Measurements from ENCODE around the gene PNN. TPM values are rescaled to one million over a fixed set of nuclear protein-coding genes. Genes with fewer than 3 reads are reported as not detected.
"Not testable (repeated sequence)": the region's sequence is repeated elsewhere in the genome, so short reads cannot be mapped to it uniquely, and the experiment has no call there.

PNN gene
- total RNA-seq, 8 experiments from 2014 or later, result 46.7 to 107 (median 75.3) TPM

DNA sequence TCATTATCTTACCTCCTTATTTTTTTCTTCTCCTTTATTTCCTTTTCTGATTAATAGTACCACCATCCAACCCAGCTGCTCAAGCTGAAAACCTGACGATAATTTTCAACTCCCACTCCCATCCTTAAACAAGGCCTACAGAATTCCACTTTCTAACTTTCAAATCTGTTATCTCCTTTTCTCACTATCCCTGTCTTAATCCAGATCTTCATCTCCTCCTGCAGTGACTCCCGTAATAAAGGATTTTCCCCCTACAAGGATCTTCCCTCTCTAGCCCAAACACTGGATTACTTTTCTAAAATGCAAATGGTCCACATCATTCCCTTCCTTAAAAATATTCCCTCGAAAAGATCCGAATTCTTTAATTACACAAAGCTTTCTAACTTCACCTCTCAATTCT is 6.5 kb upstream of the PNN start:
- Histone ChIP-seq H3K27ac (no peak overlapping the region), H3K4me3 (peak overlapping the region in 4 of 5 donors; percentile 57 to 95 (median 78)), H3K4me1 (replicated peaks in 1 of 2) (peaks cover 11 to 19% of the 10 kb centered on the region in 2 donors)
- ATAC-seq (replicated peaks in 6 of 8), result no peak
- WGBS, 10 experiments, result 21 to 91% (median 82%) methylated on average over 2 to 4 of the region's 4 CpGs
- in situ Hi-C loops (cut with MboI; ENCODE audit: low pct_unique_long_range_greater_than_20kb in 2 of 9, low sequenced_read_pairs in 9 of 9, unreplicated experiment in 9 of 9), result no loop called here

DNA sequence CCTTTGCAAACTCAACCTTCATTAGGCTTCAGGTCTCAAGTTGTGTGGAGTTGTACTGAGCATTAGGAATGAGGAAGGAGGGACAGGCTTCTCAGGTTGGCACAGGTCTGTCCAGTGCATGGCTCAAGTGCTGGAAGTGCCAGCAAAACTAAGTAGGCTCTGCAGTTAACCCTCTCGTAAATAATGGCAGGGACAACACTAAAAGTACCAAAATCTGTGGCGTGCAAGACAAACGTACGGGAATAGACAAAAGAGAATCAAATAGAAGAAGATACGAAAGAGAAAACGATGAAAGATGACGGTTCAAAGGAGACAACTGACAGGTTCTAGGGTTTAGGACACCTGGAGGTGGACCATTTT is 5.5 kb upstream of the PNN start:
- in situ Hi-C loops (cut with MboI; ENCODE audit: low pct_unique_long_range_greater_than_20kb in 2 of 9, low sequenced_read_pairs in 9 of 9, unreplicated experiment in 9 of 9), result no loop called here
- H3K4me1 ChIP-seq (replicated peaks in 1 of 2), result peaks cover 15 to 19% of the 10 kb centered on the region in 2 donors
- H3K4me3 ChIP-seq, result peak overlapping the region; percentile 57 to 95 (median 75)
- WGBS, 10 experiments, result 0% methylated on average over 3 to 7 of the region's 7 CpGs; no CpG with 5 or more reads in 2 of the 10 experiments
- peak in 1 of 8 experiments; percentile 2 for ATAC-seq (replicated peaks in 6 of 8)
- peak overlapping the region in 1 of 2 donors; percentile 90 for H3K27ac ChIP-seq

DNA sequence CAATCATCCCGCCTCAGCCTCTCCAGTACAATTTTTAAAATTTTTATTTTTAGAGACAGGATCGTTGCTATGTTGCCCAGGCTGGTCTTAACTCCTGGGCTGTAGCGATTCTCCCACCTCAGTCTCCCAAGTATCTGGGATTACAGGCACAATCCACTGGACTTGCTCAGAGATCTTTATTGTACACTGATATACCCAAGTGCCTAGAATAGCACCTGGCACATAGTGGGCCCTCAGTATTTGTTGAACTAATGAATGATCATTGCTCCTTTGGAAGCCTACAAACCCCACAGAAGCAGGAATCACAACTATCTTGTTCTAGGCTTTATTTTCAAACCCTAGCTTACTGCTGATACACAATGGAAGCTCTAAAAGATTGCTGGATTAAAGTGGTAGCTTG is 1.9 kb upstream of the PNN start:
- ATAC-seq (replicated peaks in 6 of 8), result no peak
- Histone ChIP-seq H3K27ac (no peak overlapping the region), H3K4me1 (replicated peaks in 1 of 2) (peaks cover 13 to 20% of the 10 kb centered on the region in 2 donors), H3K4me3 (no peak overlapping the region)
- 50 to 100% (median 90%) methylated on average over 1 to 3 of the region's 3 CpGs; no CpG with 5 or more reads in 2 of the 10 experiments for WGBS, 10 experiments
- in situ Hi-C loops (cut with MboI; ENCODE audit: low pct_unique_long_range_greater_than_20kb in 2 of 9, low sequenced_read_pairs in 9 of 9, unreplicated experiment in 9 of 9), result no loop called here

DNA sequence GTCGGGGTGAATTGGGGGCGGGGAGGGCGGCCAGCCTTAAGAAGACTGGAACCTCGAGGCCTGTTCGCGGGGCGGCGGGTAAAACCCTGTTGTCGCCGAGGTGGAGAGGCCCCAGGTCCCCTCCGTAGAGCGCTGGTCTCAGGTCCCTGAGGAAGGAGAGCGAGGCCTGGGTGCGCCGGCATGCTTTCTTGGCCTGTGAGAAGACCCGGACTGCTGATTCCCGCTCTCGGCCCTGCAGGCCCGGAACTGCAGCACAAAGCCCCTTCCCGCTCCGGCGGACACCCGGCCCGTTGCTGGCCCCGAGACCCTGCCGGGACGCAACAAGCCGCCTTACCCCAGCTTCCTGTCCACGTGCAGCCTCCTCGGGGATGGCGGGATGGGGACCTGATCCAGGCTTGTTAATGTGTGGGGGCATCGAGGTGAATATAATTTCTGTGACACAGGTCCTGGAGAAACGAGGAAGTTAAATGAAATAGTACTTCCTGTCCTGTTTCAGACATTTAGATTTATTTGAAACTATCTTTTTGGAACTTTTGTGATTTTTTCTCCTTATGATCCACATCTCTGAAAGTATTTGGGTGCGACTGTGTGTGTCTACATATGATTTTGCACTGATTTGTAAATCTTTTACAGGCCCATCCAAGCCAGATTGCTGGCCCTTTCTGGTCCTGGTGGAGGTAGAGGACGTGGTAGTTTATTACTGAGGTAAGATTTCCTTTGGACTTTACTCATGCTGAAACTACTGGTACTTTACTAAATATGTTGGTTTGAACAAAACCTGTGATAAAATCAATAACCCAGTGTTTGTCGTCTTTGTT is 600 bp downstream of the PNN start:
- peak overlapping the region; percentile 60 to 74 (median 64) for H3K4me3 ChIP-seq
- in situ Hi-C loops (cut with MboI; ENCODE audit: low pct_unique_long_range_greater_than_20kb in 2 of 9, low sequenced_read_pairs in 9 of 9, unreplicated experiment in 9 of 9), result no loop called here
- H3K4me1 ChIP-seq (replicated peaks in 1 of 2), result peaks cover 8 to 10% of the 10 kb centered on the region in 2 donors
- peak overlapping the region; percentile 78 to 85 for H3K27ac ChIP-seq
- WGBS, 10 experiments, result 0 to 11% (median 0%) methylated on average over 1 to 13 of the region's 36 CpGs
- peak; percentile 2 to 10 (median 6) for ATAC-seq (replicated peaks in 6 of 8)

DNA sequence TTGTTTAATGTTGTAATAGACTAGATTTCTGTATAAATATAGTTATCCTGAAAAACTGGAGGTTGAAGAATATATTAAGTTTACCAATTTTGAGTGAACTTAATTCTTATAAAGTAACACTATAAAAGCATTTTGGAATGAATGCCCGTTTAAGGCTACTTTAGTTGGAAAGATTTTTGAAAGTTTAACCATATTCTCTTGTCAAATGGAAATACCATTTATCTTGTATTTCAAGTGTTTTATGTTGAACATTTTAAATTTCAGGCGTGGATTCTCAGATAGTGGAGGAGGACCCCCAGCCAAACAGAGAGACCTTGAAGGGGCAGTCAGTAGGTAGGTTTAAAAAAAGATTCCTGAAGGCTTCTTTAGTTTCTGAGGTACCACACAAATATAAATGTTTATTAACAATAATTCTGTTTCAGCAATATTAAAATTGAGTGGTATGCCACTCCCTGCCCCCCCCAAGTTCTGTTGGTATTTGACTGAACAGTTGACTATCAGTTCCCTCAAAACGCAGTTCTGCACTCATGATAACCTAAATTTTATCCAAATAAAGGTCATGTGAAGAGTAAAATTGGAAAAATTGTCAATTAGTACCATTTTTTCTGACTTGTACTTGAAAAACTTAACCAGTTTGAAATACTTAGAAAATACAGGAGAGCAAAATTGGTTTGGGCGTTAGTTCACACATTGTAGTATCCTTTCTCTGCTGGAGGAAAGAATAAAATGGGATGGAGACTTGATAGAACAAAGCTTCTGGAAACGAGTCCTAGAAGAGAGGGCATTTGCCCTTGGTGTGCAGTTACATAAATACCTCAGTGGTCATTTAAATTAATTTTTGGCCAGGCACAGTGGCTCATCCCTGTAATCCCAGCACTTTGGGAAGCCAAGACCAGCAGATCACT is 1.5 kb downstream of the PNN start:
- Histone ChIP-seq H3K4me1 (replicated peaks in 1 of 2) (peaks cover 4 to 7% of the 10 kb centered on the region in 2 donors), H3K27ac (no peak overlapping the region), H3K4me3 (peak overlapping the region; percentile 60 to 74 (median 64))
- 43 to 75% (median 62%) methylated on average over 2 to 5 of the region's 5 CpGs for WGBS, 10 experiments
- no peak for ATAC-seq (replicated peaks in 6 of 8)
- in situ Hi-C loops (cut with MboI; ENCODE audit: low pct_unique_long_range_greater_than_20kb in 2 of 9, low sequenced_read_pairs in 9 of 9, unreplicated experiment in 9 of 9), result no loop called here

DNA sequence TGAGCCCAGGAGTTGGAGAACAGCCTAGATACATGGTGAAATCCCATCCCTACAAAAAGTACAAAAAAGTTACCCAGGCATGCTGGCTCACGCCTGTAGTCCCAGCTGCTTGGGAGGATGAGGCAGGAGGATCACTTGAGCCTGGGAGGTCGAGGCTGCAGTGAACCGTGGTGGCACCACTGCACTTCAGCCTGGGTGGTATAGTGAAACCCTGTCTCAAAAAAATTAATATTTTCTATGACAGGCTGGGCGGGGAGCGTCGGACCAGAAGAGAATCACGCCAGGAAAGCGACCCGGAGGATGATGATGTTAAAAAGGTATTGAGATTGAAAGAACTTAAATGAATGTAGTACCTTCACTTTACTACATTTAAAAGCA is 2.1 kb downstream of the PNN start:
- no peak overlapping the region for H3K4me3 ChIP-seq
- WGBS, 10 experiments, result 92 to 100% (median 95%) methylated on average over 2 to 9 of the region's 9 CpGs
- in situ Hi-C loops (cut with MboI; ENCODE audit: low pct_unique_long_range_greater_than_20kb in 2 of 9, low sequenced_read_pairs in 9 of 9, unreplicated experiment in 9 of 9), result no loop called here
- H3K4me1 ChIP-seq (replicated peaks in 1 of 2), result peaks cover 4 to 7% of the 10 kb centered on the region in 2 donors
- ATAC-seq (replicated peaks in 6 of 8), result no peak
- no peak overlapping the region for H3K27ac ChIP-seq

DNA sequence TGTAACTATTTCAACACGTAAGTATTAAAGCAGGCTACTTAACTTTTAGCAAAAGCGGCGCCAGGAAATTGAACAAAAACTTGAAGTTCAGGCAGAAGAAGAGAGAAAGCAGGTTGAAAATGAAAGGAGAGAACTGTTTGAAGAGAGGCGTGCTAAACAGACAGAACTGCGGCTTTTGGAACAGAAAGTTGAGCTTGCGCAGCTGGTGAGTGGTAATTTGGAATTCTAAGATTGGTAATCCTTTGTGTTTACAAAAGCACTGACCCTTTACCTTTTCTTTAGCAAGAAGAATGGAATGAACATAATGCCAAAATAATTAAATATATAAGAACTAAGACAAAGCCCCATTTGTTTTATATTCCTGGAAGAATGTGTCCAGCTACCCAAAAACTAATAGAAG is 4.0 kb downstream of the PNN start:
- Histone ChIP-seq H3K4me1 (replicated peaks in 1 of 2) (peaks cover 4 to 7% of the 10 kb centered on the region in 2 donors), H3K4me3 (no peak overlapping the region), H3K27ac (no peak overlapping the region)
- in situ Hi-C loops (cut with MboI; ENCODE audit: low pct_unique_long_range_greater_than_20kb in 2 of 9, low sequenced_read_pairs in 9 of 9, unreplicated experiment in 9 of 9), result no loop called here
- 90 to 98% (median 97%) methylated on average over 4 to 6 of the region's 6 CpGs for WGBS, 10 experiments
- ATAC-seq (replicated peaks in 6 of 8), result no peak

DNA sequence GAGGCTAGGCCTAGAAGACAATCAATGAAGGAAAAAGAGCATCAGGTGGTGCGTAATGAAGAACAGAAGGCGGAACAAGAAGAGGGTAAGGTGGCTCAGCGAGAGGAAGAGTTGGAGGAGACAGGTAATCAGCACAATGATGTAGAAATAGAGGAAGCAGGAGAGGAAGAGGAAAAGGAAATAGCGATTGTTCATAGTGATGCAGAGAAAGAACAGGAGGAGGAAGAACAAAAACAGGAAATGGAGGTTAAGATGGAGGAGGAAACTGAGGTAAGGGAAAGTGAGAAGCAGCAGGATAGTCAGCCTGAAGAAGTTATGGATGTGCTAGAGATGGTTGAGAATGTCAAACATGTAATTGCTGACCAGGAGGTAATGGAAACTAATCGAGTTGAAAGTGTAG is 5.5 kb downstream of the PNN start:
- ATAC-seq (replicated peaks in 6 of 8), result no peak
- 50 to 100% (median 91%) methylated on average over 2 to 5 of the region's 5 CpGs for WGBS, 10 experiments
- in situ Hi-C loops (cut with MboI; ENCODE audit: low pct_unique_long_range_greater_than_20kb in 2 of 9, low sequenced_read_pairs in 9 of 9, unreplicated experiment in 9 of 9), result no loop called here
- Histone ChIP-seq H3K27ac (no peak overlapping the region), H3K4me1 (replicated peaks in 1 of 2) (peaks cover 3 to 4% of the 10 kb centered on the region in 2 donors), H3K4me3 (no peak overlapping the region)

DNA sequence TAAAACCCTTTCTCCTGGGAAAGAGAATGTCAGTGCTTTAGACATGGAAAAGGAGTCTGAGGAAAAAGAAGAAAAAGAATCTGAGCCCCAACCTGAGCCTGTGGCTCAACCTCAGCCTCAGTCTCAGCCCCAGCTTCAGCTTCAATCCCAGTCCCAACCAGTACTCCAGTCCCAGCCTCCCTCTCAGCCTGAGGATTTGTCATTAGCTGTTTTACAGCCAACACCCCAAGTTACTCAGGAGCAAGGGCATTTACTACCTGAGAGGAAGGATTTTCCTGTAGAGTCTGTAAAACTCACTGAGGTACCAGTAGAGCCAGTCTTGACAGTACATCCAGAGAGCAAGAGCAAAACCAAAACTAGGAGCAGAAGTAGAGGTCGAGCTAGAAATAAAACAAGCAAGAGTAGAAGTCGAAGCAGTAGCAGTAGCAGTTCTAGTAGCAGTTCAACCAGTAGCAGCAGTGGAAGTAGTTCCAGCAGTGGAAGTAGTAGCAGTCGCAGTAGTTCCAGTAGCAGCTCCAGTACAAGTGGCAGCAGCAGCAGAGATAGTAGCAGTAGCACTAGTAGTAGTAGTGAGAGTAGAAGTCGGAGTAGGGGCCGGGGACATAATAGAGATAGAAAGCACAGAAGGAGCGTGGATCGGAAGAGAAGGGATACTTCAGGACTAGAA is 6.1 kb downstream of the PNN start:
- no peak for ATAC-seq (replicated peaks in 6 of 8)
- in situ Hi-C loops (cut with MboI; ENCODE audit: low pct_unique_long_range_greater_than_20kb in 2 of 9, low sequenced_read_pairs in 9 of 9, unreplicated experiment in 9 of 9), result no loop called here
- Histone ChIP-seq H3K4me3 (no peak overlapping the region), H3K4me1 (replicated peaks in 1 of 2) (peaks cover 3% of the 10 kb centered on the region in 2 donors), H3K27ac (no peak overlapping the region)
- 72 to 100% (median 94%) methylated on average over 2 to 7 of the region's 7 CpGs; no CpG with 5 or more reads in 1 of the 10 experiments for WGBS, 10 experiments

DNA sequence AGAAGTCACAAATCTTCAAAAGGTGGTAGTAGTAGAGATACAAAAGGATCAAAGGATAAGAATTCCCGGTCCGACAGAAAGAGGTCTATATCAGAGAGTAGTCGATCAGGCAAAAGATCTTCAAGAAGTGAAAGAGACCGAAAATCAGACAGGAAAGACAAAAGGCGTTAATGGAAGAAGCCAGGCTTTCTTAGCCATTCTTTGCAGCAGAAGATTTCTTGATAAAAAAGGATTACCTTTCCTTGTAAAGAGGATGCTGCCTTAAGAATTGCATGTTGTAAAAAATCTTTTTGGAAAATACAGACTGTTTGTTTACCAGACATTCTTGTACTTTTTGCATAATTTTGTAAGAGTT is 6.6 kb downstream of the PNN start:
- Histone ChIP-seq H3K4me3 (no peak overlapping the region), H3K4me1 (replicated peaks in 1 of 2) (no peaks in the 10 kb centered on the region), H3K27ac (no peak overlapping the region)
- 79 to 97% (median 91%) methylated on average over 3 to 5 of the region's 5 CpGs; no CpG with 5 or more reads in 1 of the 10 experiments for WGBS, 10 experiments
- no peak for ATAC-seq (replicated peaks in 6 of 8)
- in situ Hi-C loops (cut with MboI; ENCODE audit: low pct_unique_long_range_greater_than_20kb in 2 of 9, low sequenced_read_pairs in 9 of 9, unreplicated experiment in 9 of 9), result no loop called here

DNA sequence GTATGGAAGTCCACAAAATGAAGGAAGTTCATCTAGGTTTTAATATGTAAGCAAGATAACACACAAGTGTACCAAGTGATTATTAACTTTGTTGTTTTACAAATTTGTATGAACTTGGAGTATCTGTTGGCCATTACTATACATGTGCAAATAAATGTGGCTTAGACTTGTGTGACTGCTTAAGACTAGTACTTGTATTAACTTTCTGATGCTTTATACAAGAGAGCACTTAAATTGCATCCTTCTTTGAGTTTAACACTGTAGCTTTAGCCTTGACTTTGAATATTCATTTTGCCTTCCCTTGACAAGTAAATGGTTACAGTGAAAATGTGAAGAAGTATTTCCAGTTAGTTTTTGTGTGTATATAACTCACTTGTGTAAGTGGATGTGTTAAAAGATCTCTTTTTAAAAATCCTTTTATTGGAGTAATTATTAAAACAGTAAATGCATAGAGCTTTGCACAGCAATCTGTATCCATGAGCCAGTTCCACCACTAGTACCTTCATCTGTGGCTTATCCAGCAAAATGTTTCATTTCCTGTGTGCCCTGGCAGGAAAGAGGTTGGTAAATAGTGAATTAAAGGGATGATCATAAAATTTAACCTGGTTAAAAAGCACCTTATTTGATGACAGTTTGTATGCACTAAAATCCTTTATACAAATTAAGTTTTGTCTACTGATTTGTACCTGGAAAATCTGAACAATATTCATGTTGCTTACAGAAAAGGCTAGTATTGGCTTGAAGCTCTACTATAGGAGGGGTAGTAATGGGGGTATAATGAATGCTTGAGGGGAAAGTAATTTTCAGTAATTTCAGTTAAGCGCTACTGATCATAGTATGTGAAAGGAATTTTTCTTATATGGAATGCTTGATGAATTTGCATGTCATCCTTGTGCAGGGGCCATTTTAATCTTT is 8.0 kb downstream of the PNN start:
- no peak for ATAC-seq (replicated peaks in 6 of 8)
- 80 to 100% (median 90%) methylated on average over 1 of the region's 1 CpG; no CpG with 5 or more reads in 3 of the 10 experiments for whole genome bisulfite sequencing, 10 experiments

DNA sequence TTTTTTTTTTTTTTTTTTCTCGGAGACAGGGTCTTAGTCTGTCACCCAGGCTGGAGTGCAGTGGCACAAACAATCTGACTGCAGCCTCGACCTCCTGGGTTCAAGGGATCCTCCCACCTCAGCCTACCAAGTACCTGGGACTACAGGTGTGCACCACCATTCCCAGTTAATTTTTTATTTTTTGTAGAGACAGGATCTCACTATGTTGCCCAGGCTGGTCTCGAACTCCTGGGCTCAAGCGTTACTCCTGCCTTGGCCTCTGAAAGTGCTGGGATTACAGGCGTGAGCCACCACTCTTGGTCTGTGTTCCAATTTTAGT is 8.6 kb downstream of the PNN start:
- in situ Hi-C loops (cut with MboI; ENCODE audit: low pct_unique_long_range_greater_than_20kb in 2 of 9, low sequenced_read_pairs in 9 of 9, unreplicated experiment in 9 of 9); H3K27ac ChIP-seq; H3K4me1 ChIP-seq (replicated peaks in 1 of 2); ATAC-seq (replicated peaks in 6 of 8); H3K4me3 ChIP-seq: not testable (repeated sequence)
- WGBS, 10 experiments, result 80 to 100% (median 97%) methylated on average over 1 to 5 of the region's 5 CpGs; no CpG with 5 or more reads in 4 of the 10 experiments

More for the DNA sequence above, 8.0 kb downstream of the PNN start:
- no peak overlapping the region for H3K4me3 ChIP-seq
- in situ Hi-C loops (cut with MboI; ENCODE audit: low pct_unique_long_range_greater_than_20kb in 2 of 9, low sequenced_read_pairs in 9 of 9, unreplicated experiment in 9 of 9), result no loop called here
- H3K27ac ChIP-seq, result no peak overlapping the region
- H3K4me1 ChIP-seq (replicated peaks in 1 of 2), result no peaks in the 10 kb centered on the region

All from motor neuron (in vitro differentiated cells).